D721Med (cell line): ENCODE results near the gene ZNF775.

ENCODE experiments used
- DNase-seq: peaks from one replicate; pipeline ENCODE4 v3.0.0; 2011; ENCODE audit warnings: low spot score; ENCODE audit not compliant: insufficient read length
- FAIRE-seq: peaks from 2 replicates; lab custom pipeline; 2011; peaks lifted over from hg19 to GRCh38; lab: Jason Lieb, UNC
- CTCF ChIP-seq: IDR thresholded peaks from 2 replicates; pipeline ENCODE4 v1.5.1; 2012; ENCODE audit warnings: mild to moderate bottlenecking, control low read depth; ENCODE audit not compliant: insufficient read depth; ENCODE audit errors: missing control alignments

ZNF775 gene

GRCh38 chr7:150369748-150370501, 9.2 kb upstream of the ZNF775 start:
- TF ChIP-seq CTCF, result no peak
- DNase-seq (no peak), FAIRE-seq (no peak)

- no peak for FAIRE-seq
- no peak for TF ChIP-seq CTCF
- DNase-seq, result no peak
These were observed 8.5 kb upstream of the ZNF775 start for GRCh38 chr7:150370612-150371071.

GRCh38 chr7:150371131-150371995, 7.8 kb upstream of the ZNF775 start:
- DNase-seq, result no peak
- no peak for TF ChIP-seq CTCF
- no peak for FAIRE-seq

- DNase-seq (no peak), FAIRE-seq (no peak)
- no peak for TF ChIP-seq CTCF
These were observed 7.2 kb upstream of the ZNF775 start for GRCh38 chr7:150371996-150372270.

- FAIRE-seq, result no peak
- TF ChIP-seq CTCF, result no peak
- no peak for DNase-seq
These were observed 6.7 kb upstream of the ZNF775 start for GRCh38 chr7:150372271-150373048.

- FAIRE-seq, result no peak
- DNase-seq, result no peak
- no peak for TF ChIP-seq CTCF
These were observed 5.9 kb upstream of the ZNF775 start for GRCh38 chr7:150373049-150373801.
